Endothelial cell of coronary artery (primary cell): ENCODE data around the gene MGAT5. TPM values are rescaled to one million over a fixed set of nuclear protein-coding genes. Genes with fewer than 3 reads are reported as not detected.

Source experiments
- total RNA-seq: library from RNA; depleted of rRNA; stranded (reverse); fragments of >200 nt; gene quantifications from 2 replicates; pipeline ENCODE4 v1.2.3, GENCODE V29; 2014

MGAT5 gene
- 40.0 and 81.7 TPM in 2 replicates for total RNA-seq

DNA sequence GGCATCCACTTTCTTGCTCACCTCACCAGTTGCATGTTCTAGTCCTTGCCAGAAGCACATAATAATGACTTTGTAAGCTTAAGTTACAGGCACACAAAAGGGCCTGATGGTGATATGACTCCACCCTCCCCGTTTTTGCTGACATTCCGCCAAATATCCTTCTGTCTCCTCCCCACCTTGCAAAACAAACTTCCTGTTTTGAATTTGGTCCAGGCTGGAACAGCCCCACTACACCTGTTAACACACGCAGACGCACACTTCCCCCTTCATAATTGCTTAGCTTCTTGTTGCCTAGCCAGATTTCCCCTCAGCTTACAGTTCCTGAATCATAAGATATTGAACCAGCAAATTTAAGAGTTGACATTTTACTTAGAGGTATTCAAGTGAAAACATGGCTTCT is at the start of gene MGAT5:
Gene MGAT5, plus strand, starts transcription at position 269 of the 400 bp plus-strand sequence. CDS start 332 bp downstream, outside the sequence.

